ENCODE results near the gene OSBPL1A.

GRCh38 chr18:24208270-24209035, 189.2 kb downstream of the OSBPL1A start:
- TF ChIP-seq SP1 (IDR thresholded peaks at IDR 0.05; ENCODE audit: low read depth, low read length) (no peak), RBBP5 (IDR thresholded peaks at IDR 0.05; ENCODE audit: borderline replicate concordance, low read depth, low read length) (no peak), ZNF274 (IDR thresholded peaks at IDR 0.05; ENCODE audit: borderline replicate concordance, extremely low read depth, low read length) (no peak), GABPA (IDR thresholded peaks at IDR 0.05; ENCODE audit: borderline replicate concordance, insufficient read depth, low read length) (no peak), CHD1 (IDR thresholded peaks at IDR 0.05; ENCODE audit: low read depth, low read length) (no peak), ATF2 (IDR thresholded peaks at IDR 0.05; ENCODE audit: low read length) (no peak), CTCF (IDR thresholded peaks at IDR 0.05; ENCODE audit: control extremely low read depth in 1 of 3, insufficient read depth in 1 of 3, low read depth in 1 of 3, low read length in 3 of 3) (no peak), POLR2A (IDR thresholded peaks at IDR 0.05; ENCODE audit: control extremely low read depth in 1 of 2, low read depth in 2 of 2, low read length in 2 of 2) (no peak), KDM5A (IDR thresholded peaks at IDR 0.05; ENCODE audit: low read length) (no peak), YY1 (IDR thresholded peaks at IDR 0.05; ENCODE audit: low read depth, low read length) (no peak), JUN (IDR thresholded peaks at IDR 0.05; ENCODE audit: low read depth, low read length) (no peak), TAF1 (IDR thresholded peaks at IDR 0.05; ENCODE audit: low read depth, low read length) (no peak)
